Psoas muscle (tissue), 8 donors: ENCODE results near the gene MAG. TPM values are rescaled to one million over a fixed set of nuclear protein-coding genes. Genes with fewer than 3 reads are reported as not detected.
A peak's percentile ranks its signal among the peaks of the same experiment; 100 is the strongest.

Experiments
- ATAC-seq, 4 donors: fragments of 200-7000 bp; cut with Tn5 transposase; one replicate each; pipeline ENCODE4 v1.9.1; 2020; ENCODE audit warnings: moderate library complexity in 3 of 4, mild to moderate bottlenecking in 2 of 4
- DNase-seq, 2 donors: peaks; one replicate each; pipeline ENCODE4 v3.0.0-alpha.2; 2020
- H3K27ac ChIP-seq: fragments of 200-600 bp; one replicate; pipeline ENCODE4 v1.8.0; 2022
- H3K27me3 ChIP-seq, 3 donors: fragments of 200-600 bp in 1 of 3; one replicate each; pipeline versions ENCODE4 v1.6.1 to v1.8.0; 2013 to 2022; ENCODE audit warnings: low read length in 2 of 3, mild to moderate bottlenecking in 2 of 3, moderate library complexity in 1 of 3; ENCODE audit not compliant: insufficient read depth in 3 of 3
- H3K36me3 ChIP-seq, 2 donors: fragments of 200-600 bp in 1 of 2; one replicate each; pipeline versions ENCODE4 v1.6.1 to v1.8.0; 2013 to 2022; ENCODE audit warnings: low read depth in 1 of 2, mild to moderate bottlenecking in 1 of 2, moderate library complexity in 1 of 2; ENCODE audit not compliant: insufficient read depth in 1 of 2
- H3K4me1 ChIP-seq: fragments of 200-600 bp; one replicate; pipeline ENCODE4 v1.8.0; 2022
- H3K4me3 ChIP-seq: fragments of 200-600 bp; one replicate; pipeline ENCODE4 v1.8.0; 2022; ENCODE audit warnings: mild to moderate bottlenecking
- H3K9me3 ChIP-seq: fragments of 200-600 bp; one replicate; pipeline ENCODE4 v1.8.0; 2022
- WGBS, 3 donors: extraction: QIAGEN DNeasy Blood & Tissue Kit; methylation state at CpG; one replicate each; pipeline versions ENCODE4 v1.1.6 to v1.1.7; 2013; 5-methylcytosine and 5-hydroxymethylcytosine counted together
- intact Hi-C, 2 donors: fragments of 100-400 bp; cut with DNase I; formaldehyde crosslinking; loops; one replicate each; pipeline versions ENCODE4 v1.11.0 to v1.14.2; 2022
- long read RNA-seq, 2 donors: library from polyadenylated mRNA; unstranded; transcript quantifications; one replicate each; pipeline ENCODE4 v2.0.0, GENCODE V29; 2021
- polyA plus RNA-seq, 3 donors: library from polyadenylated mRNA; stranded (reverse); fragments of 200-250 nt; gene quantifications; one replicate each; pipeline ENCODE4 v1.2.3, GENCODE V29; 2013
- total RNA-seq, 4 donors: library from RNA; stranded (reverse); fragmentation: NEBNext Ultra II Directional in 2 of 4; extraction: Animal tissue kit (Norgen Biotek cat#: 25700) in 2 of 4; gene quantifications; one replicate each; pipeline versions ENCODE4 v1.2.1 to v1.2.4, GENCODE V29; 2021 to 2023
- TF ChIP-seq, protein P1 (sequence below): fragments of 200-600 bp; IDR thresholded peaks from one replicate; pipeline ENCODE4 v1.8.0; 2022; ENCODE audit warnings: antibody characterized with exemption
- donor health status: healthy with polysubstance abuse.
- donor health status: DM: no; HTN: no; CAD: no; lungs with moderate emphysema.
- donor health status: Bipolar disorder and iron deficiency.
- donor health status: healthy.
- donor health status: DM: yes; HTN: yes; CAD: no.
- donor health status: DM: no; HTN: no; CAD: no.
- donor health status: DM: no; HTN: no; CAD: no.
- donor health status: DM: yes; HTN: yes; CAD: no.

The MAG gene, protein sequence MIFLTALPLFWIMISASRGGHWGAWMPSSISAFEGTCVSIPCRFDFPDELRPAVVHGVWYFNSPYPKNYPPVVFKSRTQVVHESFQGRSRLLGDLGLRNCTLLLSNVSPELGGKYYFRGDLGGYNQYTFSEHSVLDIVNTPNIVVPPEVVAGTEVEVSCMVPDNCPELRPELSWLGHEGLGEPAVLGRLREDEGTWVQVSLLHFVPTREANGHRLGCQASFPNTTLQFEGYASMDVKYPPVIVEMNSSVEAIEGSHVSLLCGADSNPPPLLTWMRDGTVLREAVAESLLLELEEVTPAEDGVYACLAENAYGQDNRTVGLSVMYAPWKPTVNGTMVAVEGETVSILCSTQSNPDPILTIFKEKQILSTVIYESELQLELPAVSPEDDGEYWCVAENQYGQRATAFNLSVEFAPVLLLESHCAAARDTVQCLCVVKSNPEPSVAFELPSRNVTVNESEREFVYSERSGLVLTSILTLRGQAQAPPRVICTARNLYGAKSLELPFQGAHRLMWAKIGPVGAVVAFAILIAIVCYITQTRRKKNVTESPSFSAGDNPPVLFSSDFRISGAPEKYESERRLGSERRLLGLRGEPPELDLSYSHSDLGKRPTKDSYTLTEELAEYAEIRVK
- under 1 TPM in 1 of 4 donors, not detected in 3; 0.11 TPM for total RNA-seq
- under 1 TPM in 2 of 3 donors, not detected in 1; 0.05 to 0.30 TPM for polyA plus RNA-seq
- long read RNA-seq, donor 1: 0 reads
- long read RNA-seq, donor 2: 0 reads

DNA sequence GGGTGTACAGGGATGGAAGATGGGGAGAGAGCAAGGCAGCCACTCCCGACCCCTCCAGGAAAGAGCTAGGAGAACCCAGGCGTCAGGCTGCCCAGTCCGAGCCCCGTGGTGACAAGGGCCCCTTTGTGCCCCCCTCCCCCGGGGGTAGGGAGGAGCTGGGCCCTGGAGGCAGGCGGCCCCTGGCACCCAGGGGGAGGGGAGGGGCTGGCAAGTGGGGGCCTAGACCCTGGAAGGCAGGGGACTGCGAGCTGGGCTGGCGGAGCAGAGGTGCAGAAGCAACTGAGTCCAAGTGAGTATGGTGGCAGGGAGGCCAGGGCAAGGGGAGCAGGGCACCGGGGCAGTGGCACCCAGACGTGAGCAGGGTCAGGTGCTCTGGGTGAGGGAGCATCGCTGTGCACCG lies at the start of gene MAG:
Gene MAG (plus strand): TSS at position 246 of the 400 bp plus-strand sequence. CDS start 3,248 bp downstream, outside the sequence.
- Histone ChIP-seq H3K27me3 (peaks cover 0 to 19% (median 0%) of the 10 kb centered on the region in 3 donors), H3K36me3 (no peaks in the 10 kb centered on the region), H3K27ac (no peak within 1 kb of the TSS), H3K9me3 (no peaks in the 10 kb centered on the region), H3K4me3 (no peak within 1 kb of the TSS), H3K4me1 (no peaks in the 10 kb centered on the region)
- no peak for DNase-seq
- no peak for ATAC-seq
- intact Hi-C loops: no loop called here
- TF ChIP-seq, protein P1, sequence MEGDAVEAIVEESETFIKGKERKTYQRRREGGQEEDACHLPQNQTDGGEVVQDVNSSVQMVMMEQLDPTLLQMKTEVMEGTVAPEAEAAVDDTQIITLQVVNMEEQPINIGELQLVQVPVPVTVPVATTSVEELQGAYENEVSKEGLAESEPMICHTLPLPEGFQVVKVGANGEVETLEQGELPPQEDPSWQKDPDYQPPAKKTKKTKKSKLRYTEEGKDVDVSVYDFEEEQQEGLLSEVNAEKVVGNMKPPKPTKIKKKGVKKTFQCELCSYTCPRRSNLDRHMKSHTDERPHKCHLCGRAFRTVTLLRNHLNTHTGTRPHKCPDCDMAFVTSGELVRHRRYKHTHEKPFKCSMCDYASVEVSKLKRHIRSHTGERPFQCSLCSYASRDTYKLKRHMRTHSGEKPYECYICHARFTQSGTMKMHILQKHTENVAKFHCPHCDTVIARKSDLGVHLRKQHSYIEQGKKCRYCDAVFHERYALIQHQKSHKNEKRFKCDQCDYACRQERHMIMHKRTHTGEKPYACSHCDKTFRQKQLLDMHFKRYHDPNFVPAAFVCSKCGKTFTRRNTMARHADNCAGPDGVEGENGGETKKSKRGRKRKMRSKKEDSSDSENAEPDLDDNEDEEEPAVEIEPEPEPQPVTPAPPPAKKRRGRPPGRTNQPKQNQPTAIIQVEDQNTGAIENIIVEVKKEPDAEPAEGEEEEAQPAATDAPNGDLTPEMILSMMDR: no peak
- WGBS, 3 donors: 60 to 65% (median 64%) methylated on average over 10 to 12 of the region's 12 CpGs

DNA sequence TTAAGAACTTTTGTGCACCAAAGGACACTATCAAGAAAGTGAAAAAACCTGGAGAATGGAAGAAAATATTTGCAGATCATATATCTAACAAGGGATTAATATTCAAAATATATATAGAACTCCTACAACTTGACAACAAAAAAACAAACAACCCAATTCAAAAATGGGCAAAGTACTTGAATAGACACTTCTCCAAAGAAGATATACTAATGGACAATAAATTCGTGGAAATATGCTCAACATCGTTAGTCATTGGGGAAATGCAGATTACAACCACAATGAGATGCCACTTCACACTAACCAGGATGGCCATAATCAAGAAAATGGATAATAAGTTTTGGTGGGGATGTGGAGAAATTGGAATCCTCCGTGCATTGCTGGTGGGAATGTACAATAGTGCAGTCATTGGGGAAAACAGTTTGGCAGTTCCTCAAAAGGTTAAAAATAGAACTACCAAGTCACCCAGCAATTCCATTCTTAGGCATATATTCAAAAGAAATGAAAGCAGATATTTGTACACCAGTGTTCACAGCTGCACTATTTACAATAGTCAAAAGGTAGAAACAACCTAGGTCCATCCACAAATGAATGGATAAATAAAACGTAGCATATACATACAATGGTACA lies 45.4 kb upstream of the MAG start:
- Histone ChIP-seq H3K4me3 (no peak overlapping the region), H3K27me3 (peaks cover 0 to 87% (median 8%) of the 10 kb centered on the region in 3 donors), H3K9me3 (peaks cover 2% of the 10 kb centered on the region), H3K36me3 (no peaks in the 10 kb centered on the region), H3K27ac (no peak overlapping the region), H3K4me1 (peaks cover 5% of the 10 kb centered on the region)
- intact Hi-C loops: no loop called here
- WGBS, 3 donors: 68 to 72% (median 68%) methylated on average over 4 of the region's 4 CpGs
- TF ChIP-seq, protein P1: no peak
- no peak for DNase-seq
- no peak for ATAC-seq

DNA sequence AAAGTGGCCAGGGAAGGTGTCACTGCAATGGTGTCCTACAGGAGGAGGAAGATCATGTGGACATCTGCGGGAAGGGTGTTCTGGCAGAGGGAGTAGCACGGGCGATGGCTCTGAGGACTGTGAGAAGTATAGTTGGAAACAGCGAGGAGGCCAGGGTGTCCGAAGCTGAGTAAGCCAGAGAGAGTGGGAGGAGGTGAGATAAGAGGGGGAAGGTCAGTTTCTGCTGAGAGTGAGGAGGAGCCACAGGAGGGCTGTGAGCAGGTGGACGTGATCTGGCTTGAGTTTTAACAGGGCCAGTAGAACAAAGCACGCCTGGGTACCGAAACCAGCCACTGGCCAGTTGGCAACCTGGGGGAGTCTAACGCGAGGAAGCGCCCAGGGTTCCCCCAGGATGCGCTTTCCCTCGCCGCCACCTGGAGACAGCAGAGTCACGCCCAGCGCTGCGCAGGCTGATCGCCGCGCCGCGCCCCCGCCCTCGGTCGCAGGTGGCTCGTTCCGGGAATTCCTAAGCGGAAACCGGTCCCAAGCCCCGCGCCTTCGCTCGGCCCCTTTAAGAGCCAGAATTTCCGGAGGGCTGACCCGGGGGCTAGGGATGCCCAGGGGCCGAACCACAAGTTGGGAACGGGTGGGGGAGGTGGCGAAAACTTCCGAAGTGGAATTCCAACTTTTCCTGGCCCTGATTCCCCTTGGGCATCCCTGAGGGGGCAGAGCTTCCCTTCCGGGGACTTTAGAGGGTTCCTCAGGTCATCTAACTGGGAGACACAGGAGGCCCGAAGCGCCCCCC lies 44.2 kb upstream of the MAG start:
- TF ChIP-seq, protein P1: peak; percentile 25
- Histone ChIP-seq H3K36me3 (no peaks in the 10 kb centered on the region), H3K4me3 (peak overlapping the region; percentile 59), H3K27ac (no peak overlapping the region), H3K27me3 (peaks cover 0 to 79% (median 8%) of the 10 kb centered on the region in 3 donors), H3K4me1 (peaks cover 5% of the 10 kb centered on the region), H3K9me3 (no peaks in the 10 kb centered on the region)
- ATAC-seq: peak in 3 of 4 donors; percentile 35 to 69 (median 69)
- peak in 1 of 2 donors; percentile 44 for DNase-seq
- intact Hi-C loops: no loop called here
- 1 to 2% (median 2%) methylated on average over 36 to 42 of the region's 42 CpGs for WGBS, 3 donors
